ENCODE results near the gene CEP78.
A peak's percentile ranks its signal among the peaks of the same experiment; 100 is the strongest.
"Not testable (repeated sequence)": the region's sequence is repeated elsewhere in the genome, so short reads cannot be mapped to it uniquely, and the experiment has no call there.

Gene CEP78

DNA sequence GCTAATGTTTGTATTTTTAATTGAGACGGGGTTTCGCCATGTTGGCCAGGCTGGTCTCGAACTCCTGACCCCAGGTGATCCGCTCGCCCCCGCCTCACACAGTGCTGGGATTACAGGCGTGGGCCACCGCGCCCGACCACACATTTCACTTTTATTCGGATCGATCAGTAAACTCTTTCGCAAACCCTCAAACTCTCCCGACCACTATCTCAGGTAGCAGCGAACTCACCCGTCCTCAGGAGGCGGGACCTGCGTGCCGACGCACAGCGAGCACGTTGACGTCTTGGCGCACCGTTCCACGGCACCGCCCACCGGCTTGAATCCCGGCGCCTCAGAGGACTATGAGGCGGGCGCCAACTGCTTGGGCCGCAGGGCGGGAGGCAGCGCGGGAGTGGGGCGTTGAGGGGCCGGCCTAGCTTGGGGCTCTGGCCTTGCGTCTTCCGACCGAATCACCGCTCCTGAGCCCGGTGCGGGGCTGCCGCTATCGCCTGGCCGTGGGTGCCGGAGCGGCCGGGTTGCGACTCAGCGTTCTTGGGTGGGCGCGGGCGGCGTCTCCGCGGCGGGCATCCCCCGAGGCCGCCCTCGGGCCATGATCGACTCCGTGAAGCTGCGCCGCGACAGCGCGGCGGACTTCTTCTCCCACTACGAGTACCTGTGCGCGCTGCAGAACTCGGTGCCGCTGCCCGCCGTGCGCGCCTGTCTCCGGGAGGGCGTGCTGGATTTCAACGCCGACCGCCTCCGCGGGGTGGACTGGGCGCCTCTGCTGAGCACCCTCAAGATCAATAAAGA, at the start of gene CEP78:
Gene CEP78 (plus strand): TSS at position 314 of the 789 bp plus-strand sequence. CDS start 276 bp downstream, at position 590.
- DNase-seq (ENCODE audit: low read depth), result peak; percentile 85

- DNase-seq (ENCODE audit: low read depth), result no peak
Observed at GRCh38 chr9:78187763-78188484, 48.0 kb upstream of the CEP78 start.

DNA sequence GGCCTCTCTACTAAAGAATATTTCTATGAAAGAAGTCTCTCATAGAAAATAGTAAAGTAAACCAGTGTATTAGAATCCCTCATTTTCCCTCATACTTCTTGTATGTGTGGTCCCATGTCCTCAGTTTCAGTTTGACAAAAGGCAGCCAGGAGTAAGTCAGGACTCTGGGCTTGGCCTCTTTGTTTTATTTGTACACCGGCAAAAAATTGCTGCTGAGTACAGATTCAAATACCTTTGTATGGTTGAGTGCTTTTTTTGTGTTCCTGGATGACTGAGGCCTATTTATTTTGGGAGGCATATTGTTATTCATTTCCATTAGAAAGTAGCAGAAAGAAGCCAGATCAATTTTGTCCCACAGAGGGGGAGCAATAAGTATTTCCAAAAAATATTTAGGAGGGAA, 47.3 kb upstream of the CEP78 start:
- no peak for DNase-seq (ENCODE audit: low read depth)

- DNase-seq (ENCODE audit: low read depth), result no peak
Observed at GRCh38 chr9:78189001-78189400, 46.9 kb upstream of the CEP78 start.

- DNase-seq (ENCODE audit: low read depth), result no peak
Observed at GRCh38 chr9:78189461-78189860, 46.4 kb upstream of the CEP78 start.

- DNase-seq (ENCODE audit: low read depth), result no peak
Observed at GRCh38 chr9:78191931-78192330, 43.9 kb upstream of the CEP78 start.

GRCh38 chr9:78196258-78196657, 39.6 kb upstream of the CEP78 start:
- no peak for DNase-seq (ENCODE audit: low read depth)

- peak; percentile 29 for DNase-seq (ENCODE audit: low read depth)
Observed at GRCh38 chr9:78201158-78201777, 34.6 kb upstream of the CEP78 start.

DNA sequence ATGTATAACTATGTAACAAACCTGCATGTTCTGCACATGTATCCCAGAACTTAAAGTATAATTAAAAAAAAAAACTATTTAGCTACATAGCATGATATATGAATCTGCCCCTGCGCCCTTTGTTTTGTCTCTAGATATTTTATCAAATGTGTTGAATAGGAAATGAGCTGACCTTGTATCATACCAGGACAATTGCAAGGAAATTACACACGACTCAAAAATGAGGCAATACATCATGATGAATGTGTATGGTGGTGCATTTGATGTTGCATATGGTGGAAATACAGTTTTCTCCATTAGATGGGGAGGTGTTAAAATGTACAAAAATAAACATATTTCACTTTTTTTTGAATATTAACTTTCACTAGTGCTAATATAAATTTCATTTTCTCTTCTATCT, 28.6 kb upstream of the CEP78 start:
- DNase-seq (ENCODE audit: low read depth), result no peak

- no peak for DNase-seq (ENCODE audit: low read depth)
Observed at GRCh38 chr9:78207901-78208300, 28.0 kb upstream of the CEP78 start.

DNA sequence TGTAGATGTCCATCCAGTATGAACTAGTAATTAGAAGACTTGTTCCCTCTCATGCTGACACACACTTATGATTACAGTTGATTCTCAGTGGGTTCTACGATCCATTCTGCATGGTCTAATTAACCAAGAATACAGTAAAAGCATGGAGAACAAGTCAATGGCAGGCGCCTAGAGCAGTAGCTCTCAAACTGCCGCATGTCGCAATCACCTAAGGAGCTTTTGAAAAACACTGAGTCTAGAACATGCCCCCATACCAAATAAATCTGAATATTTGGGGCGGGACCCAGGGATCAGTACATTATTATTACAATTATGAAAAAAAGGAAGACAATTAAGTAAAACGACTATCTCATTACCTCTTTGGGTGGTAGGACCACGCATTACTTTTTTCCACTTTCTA, 26.7 kb upstream of the CEP78 start:
- no peak for DNase-seq (ENCODE audit: low read depth)

GRCh38 chr9:78210841-78211301, 25.0 kb upstream of the CEP78 start:
- no peak for DNase-seq (ENCODE audit: low read depth)

- DNase-seq (ENCODE audit: low read depth), result no peak
Observed at GRCh38 chr9:78212868-78213267, 23.0 kb upstream of the CEP78 start.

- no peak for DNase-seq (ENCODE audit: low read depth)
Observed at GRCh38 chr9:78213712-78214111, 22.2 kb upstream of the CEP78 start.

DNA sequence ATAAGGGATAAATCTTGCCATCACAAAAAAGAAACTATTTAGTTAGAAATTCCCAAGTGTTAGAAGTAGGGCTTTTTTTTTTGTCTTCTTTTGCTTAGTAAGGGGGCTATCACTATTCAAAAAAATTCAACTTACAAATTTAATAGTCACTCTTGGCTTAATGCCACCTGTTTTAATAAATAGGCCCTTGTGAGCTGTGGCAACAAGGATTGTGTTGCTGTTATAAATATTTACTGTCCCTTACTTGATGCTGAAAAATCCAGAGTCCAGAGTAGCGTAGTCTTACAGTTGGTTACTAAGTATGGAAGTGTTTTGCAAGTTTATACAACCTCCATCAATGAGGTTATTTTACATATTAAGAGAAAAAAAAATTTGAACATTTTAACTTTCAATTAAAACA, 21.4 kb upstream of the CEP78 start:
- no peak for DNase-seq (ENCODE audit: low read depth)

DNA sequence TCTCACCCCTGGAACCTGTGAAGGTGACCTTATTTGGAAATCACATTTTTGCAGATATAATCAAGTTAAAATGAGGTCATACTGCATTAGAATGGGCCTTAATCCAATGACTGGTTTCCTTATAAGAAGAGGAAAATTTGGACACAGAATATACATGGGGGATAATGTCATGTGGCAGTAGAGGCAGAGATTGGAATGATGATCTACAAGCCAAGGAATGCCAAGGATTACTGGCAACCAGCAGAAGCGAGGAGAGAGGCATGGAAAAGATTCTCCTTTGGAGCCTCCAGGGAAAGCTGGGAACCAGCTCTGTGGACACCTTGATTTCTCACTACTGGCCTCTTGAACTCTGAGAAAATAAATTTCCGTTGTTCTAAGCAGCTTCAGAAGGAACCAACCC, 20.2 kb upstream of the CEP78 start:
- no peak for DNase-seq (ENCODE audit: low read depth)

DNA sequence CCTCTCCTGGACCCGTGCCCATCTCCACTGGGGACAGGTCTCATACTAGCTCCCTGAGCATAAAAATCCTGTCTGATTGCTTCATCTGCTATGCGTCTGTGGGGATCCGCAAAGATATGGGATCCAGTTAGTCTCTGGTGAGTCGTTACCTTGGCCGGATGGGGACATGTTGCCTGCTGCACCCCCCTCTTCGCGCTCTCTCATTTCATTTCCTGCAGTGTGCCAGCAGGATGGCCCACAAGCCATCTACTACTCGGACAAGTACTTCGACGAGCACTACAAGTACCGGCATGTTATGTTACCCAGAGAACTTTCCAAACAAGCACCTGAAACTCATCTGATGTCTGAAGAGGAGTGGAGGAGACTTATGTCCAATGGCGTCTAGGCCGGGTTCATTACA, 17.0 kb upstream of the CEP78 start:
- DNase-seq (ENCODE audit: low read depth), result no peak

- no peak for DNase-seq (ENCODE audit: low read depth)
Observed at GRCh38 chr9:78221425-78221824, 14.4 kb upstream of the CEP78 start.

GRCh38 chr9:78221841-78222240, 14.0 kb upstream of the CEP78 start:
- not testable (repeated sequence) for DNase-seq (ENCODE audit: low read depth)

DNA sequence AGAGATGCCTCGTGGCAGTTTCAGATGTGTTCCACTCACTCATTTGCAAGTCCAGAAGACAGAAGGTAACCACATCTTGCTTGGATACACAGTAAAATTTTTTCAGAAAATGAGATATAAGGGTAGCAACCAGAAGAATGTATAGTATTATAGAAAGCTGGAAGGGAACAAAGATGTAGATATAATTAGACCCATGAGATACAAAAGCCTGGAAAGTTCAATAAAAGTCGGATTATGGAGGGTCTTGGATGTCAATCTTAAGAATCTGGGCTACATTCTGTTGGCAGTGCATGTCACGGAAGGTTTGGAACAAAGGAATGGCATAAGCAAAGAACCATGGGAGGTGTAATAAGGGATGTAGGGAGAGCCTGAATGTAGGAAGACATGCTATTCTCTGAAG, 5.1 kb upstream of the CEP78 start:
- DNase-seq (ENCODE audit: low read depth), result no peak

- not testable (repeated sequence) for DNase-seq (ENCODE audit: low read depth)
Observed at GRCh38 chr9:78232471-78232870, 3.4 kb upstream of the CEP78 start.

- no peak for DNase-seq (ENCODE audit: low read depth)
Observed at GRCh38 chr9:78234810-78235209, 1.1 kb upstream of the CEP78 start.

DNA sequence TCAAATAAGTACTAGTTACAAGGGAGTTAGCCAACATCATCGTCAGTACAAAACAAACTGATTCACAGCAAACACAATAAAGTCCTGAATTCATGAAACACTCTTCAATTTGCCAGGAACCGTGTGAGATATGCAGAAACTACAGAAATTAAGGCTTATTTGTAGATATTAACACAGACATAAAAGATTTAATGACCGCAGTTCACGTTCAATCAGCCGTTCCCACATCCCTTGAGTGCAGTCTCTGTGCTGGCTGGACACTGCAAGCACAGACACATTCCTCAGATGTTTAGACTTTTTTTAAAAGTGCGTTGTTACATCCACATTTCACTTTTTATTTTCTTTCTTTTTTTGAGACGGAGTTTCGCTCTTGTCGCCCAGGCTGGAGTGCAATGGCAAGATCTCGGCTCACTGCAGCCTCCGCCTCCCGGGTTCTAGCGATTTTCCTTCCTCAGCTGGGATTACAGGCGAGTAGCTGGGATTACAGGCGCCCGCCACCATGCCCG, 566 bp upstream of the CEP78 start:
- DNase-seq (ENCODE audit: low read depth), result no peak
